MM.1S (cell line): ENCODE measurements around the gene DEXI.

Source experiments
- CTCF ChIP-seq: fragments of 300-600 bp; sonication (generic); IDR thresholded peaks from 2 replicates; pipeline ENCODE4 v1.5.1; 2016; ENCODE audit warnings: antibody characterized with exemption, low read length, mixed read lengths
- EZH2 ChIP-seq: fragments of 300-600 bp; sonication (generic); optimal IDR thresholded peaks from 2 replicates; pipeline ENCODE3; 2017; ENCODE audit warnings: low read depth, mild to moderate bottlenecking, antibody characterized with exemption, low read length, mixed read lengths

- TF ChIP-seq EZH2 (no peak), CTCF (no peak)
Observed at GRCh38 chr16:10976634-10977033, 34.4 kb upstream of the DEXI start.
